NCI-H146 treated with DMSO at 0.1 percent for 48 hours (cell line): Measurements from ENCODE around the gene KDM7A.
A peak's percentile ranks its signal among the peaks of the same experiment; 100 is the strongest.
"Not testable (repeated sequence)": the region's sequence is repeated elsewhere in the genome, so short reads cannot be mapped to it uniquely, and the experiment has no call there.

Experiments
- DNase-seq: peaks from one replicate; lab custom pipeline; 2025; ENCODE audit not compliant: unreplicated experiment; lab: John Stamatoyannopoulos, UW

The KDM7A gene

DNA sequence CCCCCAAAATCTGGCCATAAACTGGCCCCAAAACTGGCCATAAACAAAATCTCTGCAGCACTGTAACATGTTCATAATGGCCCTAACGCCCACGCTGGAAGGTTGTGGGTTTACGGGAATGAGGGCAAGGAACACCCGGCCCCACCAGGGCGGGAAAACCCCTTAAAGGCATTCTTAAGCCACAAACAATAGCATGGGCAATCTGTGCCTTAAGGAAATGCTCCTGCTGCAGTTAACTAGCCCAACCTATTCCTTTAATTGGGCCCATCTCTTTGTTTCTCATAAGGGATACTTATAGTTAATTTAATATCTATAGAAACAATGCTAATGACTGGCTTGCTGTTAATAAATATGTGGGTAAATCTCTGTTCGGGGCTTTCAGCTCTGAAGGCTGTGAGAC is 26.2 kb upstream of the KDM7A start:
- not testable (repeated sequence) for DNase-seq

DNA sequence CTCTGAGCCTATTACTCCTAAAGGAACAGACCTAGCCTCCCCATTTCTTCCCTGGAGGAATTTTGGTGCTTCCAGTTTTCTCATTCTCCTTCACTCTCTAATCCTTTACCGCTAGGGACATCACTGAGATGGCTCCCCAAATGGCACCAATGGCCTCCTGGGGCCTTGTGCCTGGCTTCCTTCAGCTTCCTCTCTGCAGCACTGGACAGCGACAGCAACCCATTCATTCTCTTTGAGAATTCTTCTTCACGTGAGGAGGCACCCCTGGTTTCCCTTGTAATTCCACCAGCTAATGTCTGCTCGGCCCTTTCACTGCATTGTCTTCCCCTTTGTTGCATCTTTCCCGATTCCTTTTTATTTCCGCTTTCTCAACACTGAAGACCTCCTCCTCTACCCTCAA is 24.6 kb upstream of the KDM7A start:
- no peak for DNase-seq

DNA sequence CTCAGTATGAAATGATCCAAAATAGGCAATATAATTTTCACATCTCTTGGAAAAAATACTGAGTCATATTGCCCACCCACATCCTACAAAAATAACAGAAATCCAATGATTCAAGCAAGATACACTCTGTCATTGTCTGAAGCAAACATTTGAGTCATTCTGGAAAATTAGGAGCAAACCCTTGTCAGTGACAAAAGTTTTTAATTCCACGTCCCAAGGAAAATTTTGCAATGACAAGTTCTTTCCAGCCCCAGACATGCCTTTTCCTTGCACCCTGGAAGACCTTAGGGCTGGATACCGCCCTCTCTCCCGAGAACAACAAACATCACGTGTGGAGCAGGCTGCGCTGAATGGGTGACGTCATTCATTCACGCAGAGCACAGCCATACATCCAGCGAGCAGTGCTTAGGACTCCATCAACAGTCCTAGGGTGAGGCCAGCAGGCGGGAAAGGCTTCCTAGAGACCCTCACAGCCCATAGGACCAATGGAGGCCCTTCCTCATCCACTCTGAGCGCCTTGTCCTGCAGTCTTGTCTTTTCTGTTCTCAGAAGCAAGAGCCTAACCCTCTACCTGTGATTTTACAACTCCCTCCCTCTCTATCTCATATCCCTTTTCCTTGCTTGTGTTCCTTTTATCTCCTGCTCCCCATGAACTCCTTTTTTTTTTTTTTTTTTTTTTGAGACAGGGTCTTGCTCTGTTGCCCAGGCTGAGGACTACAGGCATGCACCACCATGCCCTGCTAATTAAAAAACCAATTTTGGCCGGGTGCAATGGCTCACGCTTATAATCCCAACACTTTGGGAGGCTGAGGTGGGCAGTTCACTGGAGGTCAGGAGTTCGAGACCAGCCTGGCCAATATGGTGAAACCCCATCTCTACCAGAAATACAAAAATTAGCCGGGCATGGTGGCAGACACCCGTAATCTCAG is 23.5 kb upstream of the KDM7A start:
- peak; percentile 41 for DNase-seq

GRCh38 chr7:140197938-140198337 is 21.2 kb upstream of the KDM7A start:
- DNase-seq: no peak

DNA sequence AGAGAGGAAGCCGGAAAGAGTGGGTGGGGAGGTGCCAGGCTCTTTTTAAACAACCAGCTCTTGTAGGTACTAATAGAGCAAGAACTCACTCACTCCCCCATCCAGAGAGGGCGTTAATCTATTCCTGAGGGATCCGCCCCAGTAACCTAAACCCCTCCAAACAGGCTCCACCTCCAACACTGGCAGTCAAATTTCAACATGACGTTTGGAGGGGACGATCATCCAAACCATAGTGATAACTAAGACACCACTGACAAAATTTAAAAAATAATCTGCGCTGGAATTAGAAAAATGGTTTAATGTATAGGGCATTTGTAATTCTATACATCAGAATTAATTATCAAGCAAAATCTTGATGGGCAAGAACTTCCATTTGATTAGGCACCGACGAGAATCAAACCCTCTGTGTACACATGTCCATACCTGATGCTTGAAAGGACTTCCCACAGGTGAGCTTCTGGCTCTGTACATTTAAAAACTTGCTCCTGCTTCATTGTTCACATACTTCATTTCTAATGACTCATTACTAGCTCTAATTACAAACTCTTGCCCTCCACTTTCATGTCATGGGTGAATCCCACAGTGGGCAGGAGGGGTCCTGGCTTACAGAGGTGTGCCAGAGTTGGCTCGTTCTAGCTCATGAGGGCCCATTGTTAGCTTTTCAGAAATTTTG is 20.6 kb upstream of the KDM7A start:
- no peak for DNase-seq

DNA sequence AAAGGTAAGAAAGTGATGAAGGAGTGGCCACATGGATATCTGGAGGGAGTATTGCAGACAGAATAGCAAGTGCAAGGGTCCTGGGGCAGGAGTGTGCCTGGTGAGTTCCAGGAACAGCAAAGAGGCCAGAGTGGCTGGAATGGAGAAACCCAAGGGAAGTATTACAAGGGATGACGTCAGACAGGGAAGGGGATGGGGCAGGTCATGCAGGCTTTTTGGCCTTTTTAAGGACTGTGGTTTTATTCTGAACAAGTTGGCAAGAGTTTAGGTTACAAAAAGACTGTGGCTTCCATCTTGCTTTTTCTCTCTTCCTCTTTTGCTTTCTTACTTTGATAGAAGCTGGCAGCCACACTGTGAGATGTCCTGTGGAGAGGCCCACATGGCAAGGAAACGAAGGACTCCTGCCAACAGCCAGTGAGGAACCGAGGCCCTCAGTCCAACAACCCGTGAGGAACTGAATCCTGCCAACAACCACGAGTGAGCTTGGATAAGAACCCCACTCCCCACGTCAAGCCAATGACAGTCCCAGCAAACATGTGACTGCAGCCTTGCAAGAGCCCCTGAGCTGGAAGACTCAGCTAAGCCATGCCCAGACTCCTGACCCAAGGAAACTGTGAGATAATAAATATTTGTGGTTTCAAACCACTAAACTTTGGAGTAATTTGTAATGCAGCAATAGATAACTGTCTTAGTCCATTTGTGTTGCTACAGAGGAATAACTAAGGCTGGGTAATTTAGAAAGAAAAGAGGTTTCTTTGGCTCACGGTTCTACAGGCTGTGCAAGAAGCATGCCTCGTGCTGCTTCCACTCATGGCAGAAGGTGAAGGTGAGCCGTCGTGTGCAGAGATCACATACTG is 19.8 kb upstream of the KDM7A start:
- DNase-seq: no peak

GRCh38 chr7:140195859-140196258 is 19.1 kb upstream of the KDM7A start:
- no peak for DNase-seq

DNA sequence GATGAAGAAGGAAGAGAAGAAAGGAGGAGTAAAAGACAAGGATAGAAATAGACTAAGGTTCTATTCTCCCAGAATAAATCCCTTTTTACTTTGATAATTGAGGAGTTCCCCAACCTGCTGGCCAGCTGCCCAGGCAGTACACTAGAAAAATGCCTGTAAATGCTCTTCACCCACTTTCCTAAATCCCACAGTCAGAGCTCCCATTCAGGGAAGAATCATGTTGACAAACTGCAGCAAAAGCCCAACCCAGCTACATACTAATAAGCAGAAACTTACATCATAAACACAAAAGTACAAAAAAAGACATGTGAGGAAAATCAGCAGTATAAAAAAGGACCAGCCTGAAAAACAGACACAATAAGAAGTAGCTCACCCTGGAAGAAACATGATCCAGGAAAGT is 15.8 kb upstream of the KDM7A start:
- no peak for DNase-seq

DNA sequence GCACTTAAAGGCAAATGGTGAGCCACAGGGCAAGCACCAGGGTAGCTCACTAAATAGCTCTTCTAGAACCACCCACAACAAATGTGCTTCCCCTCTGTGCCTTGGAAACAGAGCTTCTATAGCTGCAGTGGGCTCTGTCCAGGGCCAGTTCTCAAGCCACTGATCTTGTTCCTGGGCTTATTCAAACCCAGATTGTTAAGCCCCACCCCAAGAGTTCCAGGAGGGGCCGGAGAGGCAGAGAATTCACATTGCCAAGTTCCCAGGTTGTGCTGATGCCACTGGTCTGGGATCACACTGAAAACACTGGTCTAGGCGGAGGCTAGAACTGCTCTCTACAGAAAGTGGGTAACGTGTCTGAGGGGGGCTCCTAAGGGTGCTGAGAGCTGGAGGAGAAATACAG is 15.4 kb upstream of the KDM7A start:
- no peak for DNase-seq

DNA sequence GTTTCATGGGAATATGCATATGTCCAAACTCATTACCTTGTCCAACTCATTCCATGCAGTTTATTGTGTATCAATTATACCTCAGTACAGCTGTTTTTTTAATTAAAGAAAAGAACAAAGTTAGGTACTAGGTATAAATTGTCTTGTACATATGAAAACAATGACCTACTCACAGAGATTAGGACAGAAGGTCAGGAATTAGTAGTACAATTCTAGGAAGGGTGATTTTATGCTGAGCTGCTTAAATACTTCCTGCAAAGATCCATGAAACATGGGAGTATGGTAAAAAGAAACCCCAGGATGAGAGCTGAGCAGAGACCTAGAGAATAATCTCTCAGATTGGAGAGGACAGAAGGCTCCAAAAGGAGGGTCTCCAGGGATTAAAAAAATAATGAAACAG is 13.8 kb upstream of the KDM7A start:
- DNase-seq: no peak

GRCh38 chr7:140189917-140190316 is 13.1 kb upstream of the KDM7A start:
- no peak for DNase-seq

DNA sequence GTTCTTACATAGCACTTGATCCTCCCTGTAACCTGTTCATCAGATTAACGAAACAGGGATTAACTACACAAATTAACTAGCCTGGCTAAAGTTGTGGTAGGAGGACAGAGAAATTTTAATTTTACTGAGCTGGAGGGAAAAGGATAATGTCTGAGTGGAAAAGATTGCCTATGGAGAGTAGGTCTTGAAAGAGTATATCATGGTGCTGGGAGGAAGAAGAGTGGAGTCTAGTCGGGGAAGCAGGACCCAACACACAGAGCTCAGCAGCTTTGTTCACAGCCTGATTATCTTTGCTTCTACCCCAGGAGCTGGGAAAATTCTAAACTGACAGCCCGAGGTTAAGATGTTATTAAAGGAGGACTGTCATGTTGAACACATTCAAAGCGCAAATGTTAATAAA is 6.1 kb upstream of the KDM7A start:
- DNase-seq: no peak

GRCh38 chr7:140179339-140179738 is 2.6 kb upstream of the KDM7A start:
- DNase-seq: no peak

- DNase-seq: no peak
These were observed 571 bp downstream of the KDM7A start for GRCh38 chr7:140176122-140176701.

GRCh38 chr7:140175221-140176121 is 1.3 kb downstream of the KDM7A start:
- DNase-seq: peak; percentile 90

DNA sequence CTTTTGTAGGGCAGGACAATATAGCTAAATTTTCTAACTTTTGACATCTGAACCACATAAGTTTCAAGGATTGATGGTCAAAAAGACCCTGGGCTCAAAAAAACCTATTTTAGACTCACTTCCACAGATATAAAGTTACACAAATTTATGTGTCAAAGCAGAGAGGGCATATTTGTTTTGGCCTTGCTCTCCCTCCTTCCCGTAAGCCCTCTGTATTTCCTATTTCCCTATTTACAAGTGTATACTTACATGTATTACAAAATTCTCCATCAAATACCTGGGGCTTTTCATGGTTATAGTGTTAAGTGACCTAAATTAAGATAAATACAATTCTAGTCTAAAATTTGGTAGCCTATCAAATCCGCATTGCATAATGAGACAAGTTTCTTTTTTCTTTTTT is 2.6 kb downstream of the KDM7A start:
- no peak for DNase-seq

DNA sequence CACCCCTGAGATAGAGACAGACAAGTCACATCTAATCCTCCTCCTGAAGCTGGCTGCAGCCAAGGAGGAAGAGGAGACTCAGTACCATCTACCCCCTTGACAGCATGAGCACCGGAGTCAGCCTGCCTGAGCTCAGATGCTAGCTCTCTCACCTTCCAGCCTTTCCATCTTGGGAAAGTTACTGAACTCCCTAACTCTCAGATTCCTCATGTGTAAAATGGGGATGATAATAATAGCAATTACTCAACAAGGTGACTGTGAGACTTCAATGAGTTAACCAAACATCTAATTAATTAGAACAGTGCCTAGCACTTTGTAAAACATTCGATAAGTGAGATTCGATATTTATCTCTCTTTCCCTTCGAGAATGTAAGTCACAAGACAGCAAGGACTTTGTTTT is 6.4 kb downstream of the KDM7A start:
- DNase-seq: no peak

- no peak for DNase-seq
These were observed 8.0 kb downstream of the KDM7A start for GRCh38 chr7:140168816-140169215.

DNA sequence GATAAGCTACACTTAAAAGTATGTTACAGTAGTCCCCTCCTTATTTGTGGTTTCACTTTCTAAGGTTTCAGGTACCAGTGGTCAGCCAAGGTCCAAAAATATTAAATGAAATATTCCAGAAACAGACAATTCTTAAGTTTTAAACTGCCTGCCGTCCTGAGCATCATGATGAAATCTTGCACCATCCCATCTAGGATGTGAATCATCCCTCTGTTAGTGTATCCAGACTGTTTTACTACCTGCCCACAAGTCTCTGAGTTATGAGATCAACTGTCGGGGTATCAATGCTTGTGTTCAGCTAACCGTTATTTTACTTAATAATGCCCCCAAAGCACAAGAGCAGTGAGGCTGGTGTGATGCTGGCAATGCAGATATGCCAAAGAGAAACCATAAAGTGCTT is 11.4 kb downstream of the KDM7A start:
- no peak for DNase-seq

GRCh38 chr7:140162081-140162480 is 14.7 kb downstream of the KDM7A start:
- not testable (repeated sequence) for DNase-seq
